GM12892 (cell line): Measurements from ENCODE around the gene INTS15.

ENCODE experiments used
- POLR2A ChIP-seq: IDR thresholded peaks from 2 replicates; pipeline ENCODE4 v1.6.1; 2011; ENCODE audit warnings: low read depth, low read length, control low read depth
- POLR2AphosphoS5 ChIP-seq: IDR thresholded peaks from 2 replicates; pipeline ENCODE4 v1.6.1; 2011; ENCODE audit warnings: low read depth, low read length, control low read depth
- TAF1 ChIP-seq: IDR thresholded peaks from 2 replicates; pipeline ENCODE4 v1.6.1; 2011; ENCODE audit warnings: low read depth, mild to moderate bottlenecking, control low read depth, low read length, borderline replicate concordance

- TF ChIP-seq TAF1 (no peak), POLR2A (no peak), POLR2AphosphoS5 (no peak)
These were observed 857 bp downstream of the INTS15 start for GRCh38 chr7:6590645-6591110.
